HG03159 (cell line): Measurements from ENCODE around the gene ELOA2.
"Not testable (repeated sequence)": the region's sequence is repeated elsewhere in the genome, so short reads cannot be mapped to it uniquely, and the experiment has no call there.

ENCODE experiments used
- ATAC-seq: cut with Tn5 transposase; IDR thresholded peaks from one replicate; pipeline ENCODE4 v1.9.1; 2021; ENCODE audit warnings: mild to moderate bottlenecking, moderate library complexity; ENCODE audit not compliant: unreplicated experiment

Gene ELOA2

GRCh38 chr18:47035156-47035671 is at the start of gene ELOA2:
Gene ELOA2, minus strand, starts transcription at chr18:47035621. Its CDS starts 357 bp downstream, at chr18:47035264.
- ATAC-seq: no peak

- ATAC-seq: no peak
Measured at GRCh38 chr18:47081578-47081977, 46.2 kb upstream of the ELOA2 start.

- no peak for ATAC-seq
Measured at GRCh38 chr18:47080872-47081271, 45.5 kb upstream of the ELOA2 start.

GRCh38 chr18:47077111-47077510 is 41.7 kb upstream of the ELOA2 start:
- ATAC-seq: no peak

GRCh38 chr18:47075098-47075883 is 39.9 kb upstream of the ELOA2 start:
- ATAC-seq: no peak

GRCh38 chr18:47067648-47068047 is 32.2 kb upstream of the ELOA2 start:
- no peak for ATAC-seq

GRCh38 chr18:47063096-47063495 is 27.7 kb upstream of the ELOA2 start:
- ATAC-seq: no peak

GRCh38 chr18:47062471-47062870 is 27.1 kb upstream of the ELOA2 start:
- no peak for ATAC-seq

GRCh38 chr18:47054369-47054768 is 18.9 kb upstream of the ELOA2 start:
- no peak for ATAC-seq

- no peak for ATAC-seq
Measured at GRCh38 chr18:47050468-47050867, 15.0 kb upstream of the ELOA2 start.

GRCh38 chr18:47040982-47041381 is 5.6 kb upstream of the ELOA2 start:
- no peak for ATAC-seq

GRCh38 chr18:47036927-47037578 is 1.6 kb upstream of the ELOA2 start:
- no peak for ATAC-seq

GRCh38 chr18:47036298-47036874 is 965 bp upstream of the ELOA2 start:
- ATAC-seq: no peak

- ATAC-seq: not testable (repeated sequence)
Measured at GRCh38 chr18:47034591-47034990, 830 bp downstream of the ELOA2 start.

GRCh38 chr18:47032945-47033344 is 2.5 kb downstream of the ELOA2 start:
- no peak for ATAC-seq

GRCh38 chr18:47030887-47031286 is 4.5 kb downstream of the ELOA2 start:
- ATAC-seq: not testable (repeated sequence)

GRCh38 chr18:47029684-47030353 is 5.6 kb downstream of the ELOA2 start:
- ATAC-seq: not testable (repeated sequence)

GRCh38 chr18:47028738-47029137 is 6.7 kb downstream of the ELOA2 start:
- not testable (repeated sequence) for ATAC-seq

- not testable (repeated sequence) for ATAC-seq
Measured at GRCh38 chr18:47025557-47026174, 9.8 kb downstream of the ELOA2 start.

GRCh38 chr18:47023769-47024465 is 11.5 kb downstream of the ELOA2 start:
- not testable (repeated sequence) for ATAC-seq
